ENCODE results near the gene CLEC7A. TPM values are rescaled to one million over a fixed set of nuclear protein-coding genes. Genes with fewer than 3 reads are reported as not detected.
A peak's percentile ranks its signal among the peaks of the same experiment; 100 is the strongest.

CLEC7A gene
- total RNA-seq, 4 donors from 2014 or later, result 2.9 to 83.4 (median 4.6) TPM

- H3K27me3 ChIP-seq, result no peaks in the 10 kb centered on the region
- intact Hi-C loops (cut with DNase I; ENCODE audit: low total_unique reads), result no loop called here
- peak overlapping the region; percentile 8 to 56 (median 38) for H3K27ac ChIP-seq
- TF ChIP-seq POLR2AphosphoS5 (IDR thresholded peaks at IDR 0.05) (no peak), POLR2A (IDR thresholded peaks at IDR 0.05) (no peak), CTCF (IDR thresholded peaks at IDR 0.05) (no peak), EP300 (IDR thresholded peaks at IDR 0.05; ENCODE audit: low read depth) (no peak)
- no peak for DNase-seq
- peaks cover 0 to 6% (median 2%) of the 10 kb centered on the region in 4 donors for H3K4me1 ChIP-seq
- no peaks in the 10 kb centered on the region for H3K36me3 ChIP-seq
- in situ Hi-C loops (cut with MboI; ENCODE audit: low pct_ligation_motif_present in 1 of 4, low pct_unique_long_range_greater_than_20kb in 1 of 4, low sequenced_read_pairs in 3 of 4), result no loop called here
- WGBS, 2 donors (ENCODE audit: low coverage in 1 of 2), result 52 to 55% methylated on average over 1 of the region's 1 CpG
- H3K4me3 ChIP-seq, result no peak overlapping the region
- H3K9me3 ChIP-seq, result no peaks in the 10 kb centered on the region
Observed at GRCh38 chr12:10068644-10069043, 61.4 kb downstream of the CLEC7A start.

DNA sequence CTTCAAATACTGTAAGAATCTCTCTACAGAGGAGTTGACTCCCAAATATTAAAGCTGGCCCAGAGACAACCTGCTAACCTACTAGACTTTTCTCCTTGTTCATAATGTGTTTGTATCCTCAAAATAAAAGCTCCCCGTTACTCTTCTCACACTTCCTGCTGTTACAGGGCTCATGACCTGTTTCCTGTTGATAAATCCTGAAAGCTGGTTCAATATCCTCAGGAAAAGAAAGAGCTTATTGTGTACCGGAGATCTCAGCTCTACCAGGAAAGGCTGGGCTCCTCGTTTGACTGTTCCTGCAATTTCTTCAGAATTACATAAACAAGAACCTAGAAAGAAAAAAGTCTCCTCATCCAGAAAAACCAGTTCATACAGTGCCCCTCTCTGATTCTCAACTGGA is 62.1 kb downstream of the CLEC7A start:
- 17 to 35% methylated on average over 2 to 3 of the region's 3 CpGs for WGBS, 2 donors (ENCODE audit: low coverage in 1 of 2)
- H3K4me1 ChIP-seq, result peaks cover 0 to 6% (median 2%) of the 10 kb centered on the region in 4 donors
- intact Hi-C loops (cut with DNase I; ENCODE audit: low total_unique reads), result no loop called here
- no peaks in the 10 kb centered on the region for H3K9me3 ChIP-seq
- H3K36me3 ChIP-seq, result no peaks in the 10 kb centered on the region
- in situ Hi-C loops (cut with MboI; ENCODE audit: low pct_ligation_motif_present in 1 of 4, low pct_unique_long_range_greater_than_20kb in 1 of 4, low sequenced_read_pairs in 3 of 4), result no loop called here
- TF ChIP-seq EP300 (IDR thresholded peaks at IDR 0.05; ENCODE audit: low read depth) (no peak), POLR2AphosphoS5 (IDR thresholded peaks at IDR 0.05) (no peak), CTCF (IDR thresholded peaks at IDR 0.05) (no peak), POLR2A (IDR thresholded peaks at IDR 0.05) (no peak)
- no peak for DNase-seq
- H3K4me3 ChIP-seq, result no peak overlapping the region
- H3K27me3 ChIP-seq, result no peaks in the 10 kb centered on the region
- peak overlapping the region in 3 of 4 donors; percentile 8 to 56 (median 51) for H3K27ac ChIP-seq

GRCh38 chr12:10067264-10067663 is 62.7 kb downstream of the CLEC7A start:
- no peaks in the 10 kb centered on the region for H3K36me3 ChIP-seq
- H3K4me1 ChIP-seq, result peaks cover 0 to 6% (median 2%) of the 10 kb centered on the region in 4 donors
- no peak for TF ChIP-seq CTCF (IDR thresholded peaks at IDR 0.05)
- TF ChIP-seq POLR2A (IDR thresholded peaks at IDR 0.05), result no peak
- TF ChIP-seq EP300 (IDR thresholded peaks at IDR 0.05; ENCODE audit: low read depth), result no peak
- TF ChIP-seq POLR2AphosphoS5 (IDR thresholded peaks at IDR 0.05), result no peak
- H3K27ac ChIP-seq, result peak overlapping the region in 3 of 4 donors; percentile 8 to 56 (median 51)
- intact Hi-C loops (cut with DNase I; ENCODE audit: low total_unique reads), result no loop called here
- WGBS, 2 donors (ENCODE audit: low coverage in 1 of 2), result 30 to 39% methylated on average over 4 of the region's 4 CpGs
- no peaks in the 10 kb centered on the region for H3K9me3 ChIP-seq
- H3K4me3 ChIP-seq, result no peak overlapping the region
- DNase-seq, result no peak
- H3K27me3 ChIP-seq, result no peaks in the 10 kb centered on the region
- in situ Hi-C loops (cut with MboI; ENCODE audit: low pct_ligation_motif_present in 1 of 4, low pct_unique_long_range_greater_than_20kb in 1 of 4, low sequenced_read_pairs in 3 of 4), result no loop called here

Other genes starting within 250 kb of the CLEC7A start
- gene KLRF2, start 248.7 kb downstream of the CLEC7A start, total RNA-seq, result not detected
- not detected for gene CLEC2A, start 197.8 kb downstream of the CLEC7A start, total RNA-seq
- 1 to 10 TPM in 1 of 4 donors, under 1 TPM in 1, not detected in 2; 0.27 to 1.4 TPM for gene CLEC12A, start 158.8 kb downstream of the CLEC7A start, total RNA-seq
- not detected for gene CLEC1B, start 131.1 kb downstream of the CLEC7A start, total RNA-seq
- not detected for gene CLEC12B, start 119.6 kb downstream of the CLEC7A start, total RNA-seq
- gene CLEC9A, start 99.5 kb downstream of the CLEC7A start, total RNA-seq, result under 1 TPM in 1 of 4 donors, not detected in 3; 0.48 TPM
- 10 to 100 TPM in 1 of 4 donors, 1 to 10 TPM in 1, under 1 TPM in 1, not detected in 1; 0.55 to 14.1 (median 3.8) TPM for gene CLEC1A, start 31.2 kb downstream of the CLEC7A start, total RNA-seq
- gene OLR1, start 41.9 kb upstream of the CLEC7A start, total RNA-seq, result under 1 TPM in 1 of 4 donors, not detected in 3; 0.96 TPM
- not detected for gene TMEM52B, start 48.8 kb upstream of the CLEC7A start, total RNA-seq
- gene GABARAPL1, start 82.7 kb upstream of the CLEC7A start, total RNA-seq, result 10 to 100 TPM; 33.6 to 65.3 (median 59.5) TPM
- 1 to 10 TPM in 3 of 4 donors, under 1 TPM in 1; 0.20 to 8.6 (median 2.6) TPM for gene KLRD1, start 177.7 kb upstream of the CLEC7A start, total RNA-seq